Naive thymus-derived CD8-positive, alpha-beta T cell (primary cell): ENCODE results near the gene FYB1. TPM values are rescaled to one million over a fixed set of nuclear protein-coding genes. Genes with fewer than 3 reads are reported as not detected.
A peak's percentile ranks its signal among the peaks of the same experiment; 100 is the strongest.

Source experiments
- ATAC-seq, 2 donors: fragments of 150-1000 bp; cut with Tn5 transposase in 1 of 2; sonication (Bioruptor Pico), chemical (Tn5 transposase) in 1 of 2; 1 replicate in 1 of 2; 2 replicates in 1 of 2; pipeline ENCODE4 v1.10.0; 2021; ENCODE audit warnings: mild to moderate bottlenecking in 2 of 2, moderate library complexity in 2 of 2
- POLR2A ChIA-PET: fragments of 350-600 bp; sonication (Branson Sonifier 250); formaldehyde crosslinking; loops from one replicate; lab custom pipeline; 2021; ENCODE audit warnings: antibody characterized with exemption; lab: Charles Lee
- DNase-seq, 10 donors: peaks; one replicate each; pipeline versions ENCODE4 v3.0.0 to v3.0.0-alpha.2; 2020 to 2022
- H3K27ac Mint-ChIP-seq, 10 donors: one replicate each; pipeline ENCODE4 v1.8.0; 2020 to 2022; ENCODE audit warnings: mild to moderate bottlenecking in 10 of 10, mixed read lengths in 10 of 10, moderate library complexity in 4 of 10, inconsistent platforms in 1 of 10
- H3K27me3 Mint-ChIP-seq, 5 donors: one replicate each; pipeline ENCODE4 v1.8.0; 2021 to 2022; ENCODE audit warnings: mixed read lengths in 5 of 5
- H3K36me3 Mint-ChIP-seq, 3 donors: one replicate each; pipeline ENCODE4 v1.8.0; 2020 to 2022; ENCODE audit warnings: mixed read lengths in 3 of 3, mild to moderate bottlenecking in 2 of 3, inconsistent platforms in 1 of 3
- H3K4me1 Mint-ChIP-seq, 4 donors: one replicate each; pipeline ENCODE4 v1.8.0; 2021 to 2022; ENCODE audit warnings: mixed read lengths in 4 of 4
- H3K4me3 Mint-ChIP-seq, 10 donors: one replicate each; pipeline ENCODE4 v1.8.0; 2020 to 2022; ENCODE audit warnings: mild to moderate bottlenecking in 10 of 10, mixed read lengths in 10 of 10, moderate library complexity in 6 of 10, inconsistent platforms in 1 of 10
- H3K9me3 Mint-ChIP-seq, 9 donors: one replicate each; pipeline ENCODE4 v1.8.0; 2020 to 2022; ENCODE audit warnings: mixed read lengths in 9 of 9, mild to moderate bottlenecking in 3 of 9, inconsistent platforms in 1 of 9, moderate library complexity in 1 of 9
- polyA plus RNA-seq, 3 donors: library from polyadenylated mRNA; unstranded; fragments of 300-500 nt; fragmentation: Illumina TruSeq; gene quantifications; one replicate each; pipeline ENCODE4 v1.2.3, GENCODE V29; 2021
- total RNA-seq, 8 experiments: library from RNA in 2 of 8; stranded (reverse) in 2 of 8; gene quantifications; one replicate each; pipeline ENCODE4 v1.2.3 and lab custom pipeline; 2021 to 2026

The FYB1 gene
- total and polyA plus RNA-seq, 5 experiments from 2014 or later: 181 to 642 (median 431) TPM

- peaks cover 45 to 91% (median 86%) of the 10 kb centered on the region in 4 donors for H3K4me1 Mint-ChIP-seq
- H3K27me3 Mint-ChIP-seq: no peaks in the 10 kb centered on the region
- peak in 1 of 10 donors; percentile 19 for DNase-seq
- H3K9me3 Mint-ChIP-seq: peaks cover 0 to 4% (median 0%) of the 10 kb centered on the region in 9 donors
- peak overlapping the region; percentile 31 to 76 (median 68) for H3K4me3 Mint-ChIP-seq
- H3K27ac Mint-ChIP-seq: peak overlapping the region; percentile 54 to 97 (median 88)
- POLR2A ChIA-PET: interaction anchor here (3.7 to 6.8 kb wide), 2 partner anchors 10 to 49 kb away, joined by 15 to 69 read pairs; no protein-coding TSS in a partner anchor
- ATAC-seq: peak; percentile 36 to 40
- peaks cover 33 to 73% (median 35%) of the 10 kb centered on the region in 3 donors for H3K36me3 Mint-ChIP-seq
These were observed 52.0 kb downstream of the FYB1 start for GRCh38 chr5:39167141-39167971.

- POLR2A ChIA-PET: interaction anchor here (0.7 to 6.8 kb wide), 13 partner anchors 12 to 110 kb away, joined by 3 to 69 read pairs (median 6); no protein-coding TSS in a partner anchor
- Mint-ChIP-seq H3K27me3 (no peaks in the 10 kb centered on the region), H3K36me3 (peaks cover 20 to 72% (median 24%) of the 10 kb centered on the region in 3 donors), H3K27ac (peak overlapping the region; percentile 85 to 95 (median 92)), H3K9me3 (no peaks in the 10 kb centered on the region), H3K4me1 (peaks cover 46 to 92% (median 87%) of the 10 kb centered on the region in 4 donors), H3K4me3 (peak overlapping the region; percentile 48 to 81 (median 73))
- ATAC-seq (peak; percentile 53 to 66), DNase-seq (no peak)
These were observed 54.6 kb downstream of the FYB1 start for GRCh38 chr5:39164529-39165402.

DNA sequence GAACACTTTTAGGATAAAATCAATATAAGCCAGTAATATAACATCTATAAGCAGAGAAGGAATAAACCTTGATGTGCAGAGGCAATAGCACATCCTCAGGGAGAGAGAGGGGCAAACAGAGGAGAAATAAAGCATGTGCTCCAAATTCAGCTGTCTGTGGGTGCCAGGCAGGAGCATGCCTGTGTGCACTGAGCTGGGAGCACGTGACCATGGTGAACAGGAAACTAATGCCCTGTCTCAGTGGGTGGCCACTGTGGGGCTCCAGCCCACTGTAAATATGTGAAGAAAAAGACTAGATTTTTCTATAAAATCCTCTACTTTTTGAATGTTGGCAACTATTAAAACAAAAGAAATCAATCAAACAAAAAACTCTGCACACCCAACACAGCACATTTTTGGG lies 55.3 kb downstream of the FYB1 start:
- ATAC-seq: peak; percentile 71 to 87
- DNase-seq: peak in 3 of 10 donors; percentile 33 to 37 (median 35)
- Mint-ChIP-seq H3K27ac (peak overlapping the region; percentile 85 to 95 (median 92)), H3K36me3 (peaks cover 13 to 71% (median 18%) of the 10 kb centered on the region in 3 donors), H3K9me3 (no peaks in the 10 kb centered on the region), H3K4me1 (peaks cover 45 to 92% (median 87%) of the 10 kb centered on the region in 4 donors), H3K4me3 (peak overlapping the region; percentile 48 to 81 (median 73)), H3K27me3 (no peaks in the 10 kb centered on the region)
- POLR2A ChIA-PET: interaction anchor here (1.0 to 6.8 kb wide), 10 partner anchors 11 to 111 kb away, joined by 3 to 69 read pairs (median 7); no protein-coding TSS in a partner anchor

- peaks cover 49 to 92% (median 88%) of the 10 kb centered on the region in 4 donors for H3K4me1 Mint-ChIP-seq
- H3K27me3 Mint-ChIP-seq: no peaks in the 10 kb centered on the region
- peak overlapping the region in 9 of 10 donors; percentile 49 to 95 (median 78) for H3K27ac Mint-ChIP-seq
- no peak for ATAC-seq
- POLR2A ChIA-PET: interaction anchor here (1.1 kb wide), 1 partner anchor 33 kb away, joined by 3 read pairs; no protein-coding TSS in a partner anchor
- H3K9me3 Mint-ChIP-seq: no peaks in the 10 kb centered on the region
- H3K4me3 Mint-ChIP-seq: peak overlapping the region in 8 of 10 donors; percentile 29 to 76 (median 67)
- H3K36me3 Mint-ChIP-seq: peaks cover 13 to 73% (median 24%) of the 10 kb centered on the region in 3 donors
- DNase-seq: no peak
These were observed 57.8 kb downstream of the FYB1 start for GRCh38 chr5:39161578-39161977.

DNA sequence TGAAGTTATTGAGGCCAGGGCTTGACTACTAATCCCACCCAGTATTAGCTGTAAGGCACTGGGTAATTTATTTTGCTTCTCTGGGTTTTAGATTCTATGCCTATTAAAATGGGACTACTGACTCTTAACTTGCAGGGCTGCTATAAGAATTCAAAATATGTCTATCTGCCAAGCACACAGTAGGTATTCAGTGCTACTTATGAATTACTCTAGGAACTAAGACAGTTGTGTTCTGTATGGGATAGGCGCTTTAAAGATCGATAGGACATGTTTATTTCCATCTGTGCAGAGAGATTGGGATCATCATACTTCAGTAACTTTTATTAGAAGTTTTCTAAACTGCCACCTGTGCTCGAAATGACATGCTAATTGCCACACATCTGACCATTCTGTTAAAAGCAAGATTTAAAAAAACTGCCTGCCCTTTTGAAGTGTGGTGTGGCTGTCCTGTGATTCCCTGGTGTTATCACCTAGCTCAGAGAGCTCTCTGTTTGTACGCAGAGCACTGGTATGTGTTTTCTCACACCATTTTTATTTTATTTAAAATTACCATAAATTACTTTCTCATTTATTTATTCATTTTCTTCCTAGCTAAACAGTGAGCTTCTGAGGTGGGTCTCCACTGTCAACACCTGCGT lies 58.7 kb downstream of the FYB1 start:
- ATAC-seq (no peak), DNase-seq (no peak)
- Mint-ChIP-seq H3K27ac (peak overlapping the region; percentile 49 to 95 (median 79)), H3K4me3 (peak overlapping the region in 9 of 10 donors; percentile 35 to 68 (median 56)), H3K4me1 (peaks cover 50 to 95% (median 90%) of the 10 kb centered on the region in 4 donors), H3K9me3 (no peaks in the 10 kb centered on the region), H3K27me3 (no peaks in the 10 kb centered on the region), H3K36me3 (peaks cover 11 to 72% (median 24%) of the 10 kb centered on the region in 3 donors)
- POLR2A ChIA-PET: interaction anchor here (1.1 to 1.2 kb wide), 2 partner anchors 34 to 56 kb away, joined by 3 to 4 read pairs; no protein-coding TSS in a partner anchor

DNA sequence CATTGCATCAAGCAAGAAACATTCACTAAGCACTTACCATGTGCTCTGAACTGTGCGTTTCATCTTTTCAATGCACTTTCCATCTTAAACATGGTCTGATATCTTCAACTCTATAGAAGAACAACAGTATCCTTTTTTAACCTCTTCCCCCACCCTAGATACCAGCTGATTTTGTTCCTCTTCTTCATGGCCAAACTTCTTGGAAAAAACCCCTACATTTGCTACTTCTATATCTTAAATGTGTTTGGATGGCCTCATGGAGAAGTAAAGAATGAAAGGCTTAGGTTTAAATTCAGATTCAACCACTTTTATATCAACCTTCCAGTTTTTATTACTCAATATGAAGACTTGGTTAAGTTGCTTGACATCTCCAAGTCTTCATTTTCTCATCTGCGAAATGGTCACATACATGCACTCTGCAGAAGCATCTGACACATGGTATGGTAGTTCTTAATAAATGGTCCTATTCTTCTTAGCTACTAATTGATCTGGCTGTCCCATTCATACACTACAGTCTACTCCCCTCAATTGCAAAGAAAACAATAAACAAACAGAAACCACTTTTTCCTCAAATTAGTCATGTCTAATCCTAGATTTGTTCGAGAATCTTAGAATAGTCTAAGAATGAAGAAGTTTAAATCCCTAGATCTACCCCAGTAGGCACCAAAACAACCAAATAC lies 59.4 kb downstream of the FYB1 start:
- ATAC-seq (no peak), DNase-seq (no peak)
- Mint-ChIP-seq H3K27ac (peak overlapping the region; percentile 49 to 95 (median 84)), H3K27me3 (no peaks in the 10 kb centered on the region), H3K4me1 (peaks cover 50 to 94% (median 87%) of the 10 kb centered on the region in 4 donors), H3K4me3 (peak overlapping the region in 9 of 10 donors; percentile 36 to 68 (median 59)), H3K9me3 (no peaks in the 10 kb centered on the region), H3K36me3 (peaks cover 4 to 68% (median 17%) of the 10 kb centered on the region in 3 donors)
- POLR2A ChIA-PET: interaction anchor here (0.9 to 2.6 kb wide), 3 partner anchors 15 to 57 kb away, joined by 3 to 10 read pairs (median 4); no protein-coding TSS in a partner anchor

- DNase-seq: no peak
- Mint-ChIP-seq H3K4me1 (peaks cover 46 to 92% (median 84%) of the 10 kb centered on the region in 4 donors), H3K36me3 (peaks cover 0 to 67% (median 14%) of the 10 kb centered on the region in 3 donors), H3K27ac (peak overlapping the region; percentile 48 to 95 (median 63)), H3K27me3 (no peaks in the 10 kb centered on the region), H3K9me3 (no peaks in the 10 kb centered on the region), H3K4me3 (peak overlapping the region in 8 of 10 donors; percentile 1 to 76 (median 55))
- POLR2A ChIA-PET: interaction anchor here (0.9 to 2.6 kb wide), 2 partner anchors 16 to 31 kb away, joined by 3 to 10 read pairs; no protein-coding TSS in a partner anchor
- ATAC-seq: no peak
These were observed 60.6 kb downstream of the FYB1 start for GRCh38 chr5:39158786-39159185.

DNA sequence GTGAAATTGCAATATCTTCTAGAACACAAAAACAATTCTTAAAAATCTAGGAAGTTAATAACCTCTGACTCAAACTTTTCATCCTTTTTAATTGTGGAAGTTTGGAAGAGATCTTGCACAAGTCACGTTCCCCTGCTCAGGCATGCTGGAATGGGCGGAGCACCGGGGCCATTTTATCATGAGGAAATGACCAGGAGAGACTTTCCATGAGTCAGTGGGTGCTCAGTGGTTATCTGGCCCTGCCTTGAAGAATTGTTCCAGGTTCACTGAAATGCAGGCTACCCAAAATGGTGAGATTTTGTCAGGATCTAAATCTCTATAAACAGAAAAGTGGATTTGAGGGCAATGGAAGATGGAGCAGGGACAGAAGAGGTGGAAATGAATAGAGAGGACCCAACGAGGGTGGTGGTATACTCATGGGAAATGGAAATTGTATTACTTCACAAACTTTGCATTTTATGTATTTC lies 61.2 kb downstream of the FYB1 start:
- H3K27me3 Mint-ChIP-seq: no peaks in the 10 kb centered on the region
- peak overlapping the region in 7 of 10 donors; percentile 1 to 76 (median 56) for H3K4me3 Mint-ChIP-seq
- POLR2A ChIA-PET: interaction anchor here (1.2 to 2.6 kb wide), 6 partner anchors 13 to 59 kb away, joined by 3 to 10 read pairs (median 6); no protein-coding TSS in a partner anchor
- H3K9me3 Mint-ChIP-seq: no peaks in the 10 kb centered on the region
- DNase-seq (no peak), ATAC-seq (no peak)
- H3K4me1 Mint-ChIP-seq: peaks cover 47 to 91% (median 83%) of the 10 kb centered on the region in 4 donors
- H3K27ac Mint-ChIP-seq: peak overlapping the region; percentile 48 to 95 (median 76)
- peaks cover 0 to 68% (median 17%) of the 10 kb centered on the region in 3 donors for H3K36me3 Mint-ChIP-seq

GRCh38 chr5:39157701-39158100 lies 61.7 kb downstream of the FYB1 start:
- Mint-ChIP-seq H3K27me3 (no peaks in the 10 kb centered on the region), H3K4me1 (peaks cover 51 to 94% (median 85%) of the 10 kb centered on the region in 4 donors), H3K4me3 (peak overlapping the region in 7 of 10 donors; percentile 44 to 76 (median 56)), H3K36me3 (peaks cover 4 to 71% (median 21%) of the 10 kb centered on the region in 3 donors), H3K27ac (peak overlapping the region; percentile 30 to 95 (median 76)), H3K9me3 (no peaks in the 10 kb centered on the region)
- DNase-seq (no peak), ATAC-seq (no peak)
- POLR2A ChIA-PET: interaction anchor here (0.7 to 2.6 kb wide), 7 partner anchors 13 to 128 kb away, joined by 3 to 10 read pairs (median 5); no protein-coding TSS in a partner anchor

DNA sequence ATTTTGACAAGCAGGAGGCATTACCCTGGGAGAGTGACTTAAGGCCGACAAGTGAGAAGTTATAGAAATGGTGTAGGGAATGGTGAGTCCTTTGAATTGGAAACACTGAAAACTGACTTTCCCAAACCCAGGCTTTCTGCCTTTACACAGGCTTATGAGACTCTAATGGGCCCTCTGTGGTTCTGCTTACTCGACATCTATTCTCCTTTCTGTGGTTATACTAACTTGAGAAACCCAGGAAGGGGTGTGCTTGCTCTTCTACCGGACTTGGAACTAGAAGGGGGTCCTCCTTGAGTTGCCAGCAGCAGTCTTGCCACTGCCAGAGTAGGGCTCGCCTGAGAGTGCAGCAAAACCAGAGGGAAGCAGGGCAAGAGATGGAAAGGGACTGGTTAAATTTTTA lies 63.3 kb downstream of the FYB1 start:
- DNase-seq: no peak
- Mint-ChIP-seq H3K4me3 (peak overlapping the region; percentile 42 to 81 (median 74)), H3K27me3 (no peaks in the 10 kb centered on the region), H3K4me1 (peaks cover 57 to 94% (median 88%) of the 10 kb centered on the region in 4 donors), H3K9me3 (no peaks in the 10 kb centered on the region), H3K27ac (peak overlapping the region; percentile 27 to 97 (median 91)), H3K36me3 (peaks cover 8 to 77% (median 32%) of the 10 kb centered on the region in 3 donors)
- POLR2A ChIA-PET: interaction anchor here (1.0 to 1.9 kb wide), 4 partner anchors 45 to 1679 kb away, joined by 3 to 8 read pairs (median 4); partner anchors contain the start of gene RPL37
- ATAC-seq: peak; percentile 39 to 42
